ENCODE measurements around the gene ZNF48.

Gene ZNF48

GRCh38 chr16:30358990-30359870 lies 36.0 kb upstream of the ZNF48 start:
- DNase-seq, result no peak

DNA sequence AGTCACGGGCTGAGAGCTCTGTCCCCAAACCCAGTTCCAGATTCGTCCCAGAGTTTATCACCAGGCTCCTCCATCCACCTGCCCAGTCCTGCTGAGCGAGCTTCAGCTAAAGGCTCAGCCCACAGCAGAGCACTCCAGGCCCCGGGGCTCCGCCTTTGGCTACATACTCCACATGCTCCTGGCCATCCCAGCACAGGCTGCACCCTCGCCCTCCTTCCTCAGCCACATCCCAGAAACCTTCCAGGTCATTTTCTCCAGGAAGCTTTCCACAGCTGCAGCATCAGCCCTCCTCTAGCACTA lies 35.4 kb upstream of the ZNF48 start:
- no peak for DNase-seq

- no peak for DNase-seq
Measured at GRCh38 chr16:30361180-30361579, 34.0 kb upstream of the ZNF48 start.

DNA sequence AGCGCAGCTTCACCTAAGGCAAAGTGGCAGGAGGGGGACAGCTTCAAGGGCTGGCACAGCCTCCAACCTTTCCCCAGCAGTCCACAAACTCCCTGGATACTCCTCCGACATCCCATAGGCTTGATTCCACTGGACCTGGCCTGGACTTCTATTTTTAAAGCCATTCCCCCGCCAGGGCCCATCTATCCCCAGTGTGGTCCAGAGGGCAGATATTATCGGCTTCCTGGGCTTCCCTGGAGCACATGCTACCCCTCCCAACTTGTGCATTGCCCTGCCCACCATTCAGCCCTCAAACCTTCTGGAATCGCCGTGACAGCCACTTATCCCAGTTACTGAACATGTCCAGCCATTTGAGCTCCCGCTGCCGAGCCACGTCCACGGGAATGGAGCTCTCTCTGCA lies 30.0 kb upstream of the ZNF48 start:
- DNase-seq, result no peak

DNA sequence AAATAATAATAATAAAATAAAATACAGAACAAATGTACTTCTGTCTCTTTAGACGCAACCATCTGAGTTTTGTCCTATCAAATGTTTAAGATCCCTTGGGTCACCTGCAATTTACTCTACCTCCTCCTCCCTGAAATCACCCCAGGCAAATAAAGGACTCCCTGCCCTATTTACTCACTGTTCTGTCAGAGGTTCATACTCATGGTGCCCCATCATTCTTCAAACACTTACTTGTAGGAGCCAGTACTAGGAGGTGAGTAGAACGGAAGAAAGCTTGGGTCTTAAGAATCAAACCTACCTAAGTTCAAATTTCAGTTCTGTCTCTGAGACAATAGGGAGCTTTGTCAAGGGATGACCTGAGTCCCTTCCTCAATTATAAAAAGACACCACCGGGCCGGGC lies 28.7 kb upstream of the ZNF48 start:
- no peak for DNase-seq

DNA sequence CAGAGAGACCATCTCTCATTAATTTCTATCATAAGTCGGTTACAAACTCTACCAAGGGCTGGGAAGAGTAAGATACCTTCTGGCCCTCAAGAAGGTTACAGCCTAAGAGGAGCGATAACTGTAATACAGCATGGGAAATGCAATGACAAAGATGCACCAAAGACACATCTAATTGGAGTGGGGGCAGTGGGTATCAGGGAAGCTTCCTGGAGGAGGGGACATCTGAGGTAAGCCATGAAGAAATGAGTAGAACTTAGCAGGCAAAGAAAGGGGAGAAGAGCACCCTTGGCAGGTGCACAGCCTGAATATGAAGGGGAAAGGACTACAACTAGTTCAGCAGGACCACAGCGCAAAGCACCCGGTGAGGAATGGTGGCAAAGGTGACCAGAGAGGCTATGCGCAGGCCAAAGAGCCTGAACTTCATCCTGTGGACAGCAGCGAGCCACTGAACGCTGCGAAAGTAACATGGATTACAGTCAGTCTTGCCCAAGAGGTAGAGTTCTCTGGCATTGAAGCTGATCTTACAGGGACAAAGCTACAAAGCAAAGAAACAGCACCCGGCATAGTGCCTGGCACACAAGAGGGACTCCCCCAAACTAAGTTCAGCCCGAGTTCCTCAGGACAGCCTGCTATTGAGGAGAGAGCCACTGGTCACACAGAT lies 27.7 kb upstream of the ZNF48 start:
- DNase-seq, result no peak

DNA sequence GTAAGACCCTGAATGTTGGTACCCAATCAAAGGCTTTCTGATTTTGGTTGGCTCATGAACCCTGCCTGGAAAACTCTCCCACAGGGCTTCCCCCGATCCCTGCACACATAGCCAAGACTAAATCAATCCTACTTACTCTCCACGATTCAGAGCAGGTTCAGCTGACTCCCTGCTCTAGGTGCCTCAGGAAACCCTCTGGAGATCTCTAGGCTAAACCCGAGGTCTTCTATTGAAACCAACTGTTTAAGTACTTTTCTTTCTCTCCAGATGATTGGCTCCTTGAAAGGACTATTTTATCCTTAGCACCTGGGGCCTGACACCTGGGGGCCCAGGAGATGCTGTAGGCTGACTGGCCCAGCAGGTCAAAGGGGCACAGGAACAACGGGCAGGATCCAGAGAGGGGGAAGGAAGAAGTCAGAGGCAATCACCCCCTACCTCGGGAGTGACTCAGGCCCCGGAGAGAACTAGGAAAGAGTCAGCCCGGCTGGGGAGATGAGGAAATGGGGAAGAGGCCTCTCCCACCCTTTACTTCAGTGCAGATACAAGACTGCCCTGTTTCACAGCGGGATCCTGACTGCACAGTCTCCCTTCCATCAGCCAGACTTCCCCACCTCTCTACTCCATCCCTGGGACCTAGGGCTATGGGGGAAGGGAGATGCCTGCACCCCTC lies 27.0 kb upstream of the ZNF48 start:
- DNase-seq, result peak in 1 of 2 experiments; percentile 23

GRCh38 chr16:30368792-30369090 lies 26.5 kb upstream of the ZNF48 start:
- no peak for DNase-seq

DNA sequence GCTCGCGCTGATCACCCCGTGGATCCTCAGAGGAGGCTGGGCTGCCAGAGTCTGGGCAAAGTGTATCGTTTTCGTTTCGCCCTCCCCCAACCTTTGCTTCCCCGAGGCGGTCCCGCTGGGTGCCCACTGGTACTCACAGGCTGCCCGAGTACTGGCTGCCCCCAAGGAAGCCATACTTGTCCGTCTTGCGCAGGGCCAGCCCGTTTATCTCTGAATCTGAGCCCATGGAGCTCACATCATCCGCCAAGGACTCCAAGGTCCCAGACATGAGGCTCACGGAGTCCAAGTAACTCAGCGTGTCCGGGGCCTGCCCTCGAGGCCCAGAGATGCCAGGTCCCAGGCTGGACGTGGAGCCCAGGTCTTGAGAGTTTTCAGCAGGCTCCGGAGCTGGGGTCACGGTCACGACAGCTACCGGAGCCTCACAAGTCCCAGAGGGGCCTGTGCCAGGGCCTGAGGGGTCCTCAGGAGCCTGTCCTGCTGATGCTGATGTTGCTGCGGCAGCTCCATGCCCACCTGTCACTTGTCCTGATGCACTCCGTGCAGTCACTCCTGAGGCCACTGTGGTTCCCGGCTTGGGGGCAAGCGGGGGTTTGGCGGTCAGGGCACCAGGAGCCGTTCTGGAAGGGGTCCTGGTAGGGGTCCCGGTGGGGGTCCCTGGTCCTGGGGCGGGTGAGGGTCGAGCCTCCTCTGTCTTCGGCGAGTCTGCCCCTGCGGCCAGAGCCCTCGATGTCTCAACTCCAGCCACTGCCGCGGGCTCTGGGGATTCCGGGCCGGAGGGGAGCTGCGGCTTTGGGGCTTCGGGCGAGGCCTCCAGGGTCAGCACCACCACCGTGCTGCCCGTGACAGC lies 25.9 kb upstream of the ZNF48 start:
- DNase-seq, result peak; percentile 19 to 32

- DNase-seq, result no peak
Measured at GRCh38 chr16:30369938-30370455, 25.2 kb upstream of the ZNF48 start.

- peak; percentile 99 to 100 for DNase-seq
Measured at GRCh38 chr16:30370456-30371247, 24.6 kb upstream of the ZNF48 start, which contains the start of gene TBC1D10B. Gene TBC1D10B, minus strand, starts transcription at chr16:30370494. Its CDS starts 311 bp downstream, at chr16:30370183.

GRCh38 chr16:30371248-30371816 lies 23.9 kb upstream of the ZNF48 start:
- DNase-seq, result no peak

- DNase-seq, result no peak
Measured at GRCh38 chr16:30372038-30372712, 23.0 kb upstream of the ZNF48 start.

DNA sequence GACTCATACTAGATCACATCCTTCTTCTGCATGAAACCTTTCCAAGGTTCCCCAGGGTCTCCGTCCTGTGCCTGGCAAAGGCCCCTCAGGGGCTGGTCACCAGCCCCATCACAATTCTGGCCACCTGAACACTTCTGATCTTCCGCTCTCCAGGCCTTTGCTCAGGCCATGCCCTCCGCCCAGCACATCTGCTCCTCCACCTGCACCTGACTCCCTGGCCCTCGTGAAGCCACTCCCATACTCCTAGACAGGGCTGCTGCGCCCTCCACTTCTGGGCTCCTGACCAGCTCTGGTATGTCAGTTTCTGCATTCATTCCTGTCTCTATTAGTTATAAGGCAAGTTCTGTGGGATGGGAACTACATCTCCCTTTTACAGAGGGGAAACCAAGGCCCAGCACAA lies 22.5 kb upstream of the ZNF48 start:
- no peak for DNase-seq

DNA sequence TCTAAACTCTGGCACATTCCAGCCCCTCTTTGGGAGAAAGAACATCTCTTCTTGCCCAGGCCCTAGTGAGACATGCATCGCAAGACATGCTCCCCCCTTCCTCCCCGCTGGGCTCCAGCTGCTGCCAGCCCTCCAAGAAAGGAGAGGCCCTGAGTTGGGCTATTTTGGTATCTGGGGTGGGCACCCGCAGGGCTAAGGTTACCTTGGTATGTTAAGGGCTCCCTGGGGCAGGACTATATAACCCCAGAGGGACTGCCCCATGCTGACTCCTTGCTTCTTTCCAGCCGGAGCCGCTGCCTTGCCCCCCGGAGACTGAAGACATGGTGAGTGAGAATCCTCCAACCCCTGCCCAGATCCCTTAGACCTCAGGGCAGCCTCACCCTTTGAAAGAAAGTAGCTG lies 20.7 kb upstream of the ZNF48 start, which contains the start of gene MYL11:
TSS of gene MYL11 (plus strand) at position 265 of the 400 bp plus-strand sequence. CDS start at position 321, 56 bp downstream.
- DNase-seq, result no peak

DNA sequence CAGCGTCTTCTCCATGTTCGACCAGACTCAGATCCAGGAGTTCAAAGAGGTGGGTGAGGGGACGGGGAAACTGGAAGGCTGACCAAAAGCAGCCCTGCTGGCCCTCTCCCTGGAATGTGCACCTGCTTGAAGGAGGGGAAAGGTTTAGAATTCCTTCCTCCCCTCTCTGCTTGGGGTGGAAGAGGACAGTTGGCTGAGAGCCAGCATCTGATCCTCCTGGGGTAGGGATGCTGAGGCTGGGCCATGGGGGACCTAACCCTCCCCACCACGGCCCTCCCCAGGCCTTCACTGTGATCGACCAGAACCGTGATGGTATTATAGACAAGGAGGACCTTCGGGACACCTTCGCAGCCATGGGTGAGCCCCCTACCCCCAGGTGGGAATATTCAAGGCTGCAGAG lies 19.4 kb upstream of the ZNF48 start:
- no peak for DNase-seq

GRCh38 chr16:30376461-30376902 lies 18.7 kb upstream of the ZNF48 start:
- no peak for DNase-seq

DNA sequence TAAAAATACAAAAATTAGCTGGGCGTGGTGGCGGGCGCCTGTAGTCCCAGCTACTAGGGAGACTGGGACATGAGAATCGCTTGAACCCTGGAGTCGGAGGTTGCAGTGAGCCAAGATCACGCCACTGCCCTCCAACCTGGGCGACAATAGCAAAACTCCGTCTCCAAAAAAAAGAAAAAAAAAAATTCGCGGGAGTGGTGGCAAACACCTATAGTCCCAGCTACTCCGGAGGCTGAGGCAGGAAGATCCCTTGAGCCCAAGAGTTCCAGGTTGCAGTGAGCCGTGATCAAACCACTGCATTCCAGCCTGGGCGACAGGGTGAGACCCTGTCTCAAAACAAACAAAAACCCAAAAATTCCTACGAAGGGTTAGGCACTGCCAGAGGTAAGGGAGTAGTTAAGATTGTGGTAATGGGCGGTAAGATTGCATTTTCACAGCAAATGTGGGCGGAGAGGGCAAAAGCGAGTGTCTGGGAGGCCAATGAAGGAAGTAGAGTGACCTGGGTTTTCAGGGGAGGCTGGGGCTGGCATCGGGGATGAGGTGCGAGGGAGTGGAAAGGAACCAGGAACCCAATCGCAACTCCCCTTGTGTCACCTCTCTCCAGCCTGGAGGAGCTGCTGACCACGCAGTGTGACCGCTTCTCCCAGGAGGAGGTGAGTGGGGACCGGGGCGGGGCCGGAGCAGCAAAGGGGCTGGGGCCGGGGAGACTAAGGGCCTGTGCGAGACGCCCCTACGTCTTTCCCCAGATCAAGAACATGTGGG lies 18.0 kb upstream of the ZNF48 start:
- DNase-seq, result no peak

DNA sequence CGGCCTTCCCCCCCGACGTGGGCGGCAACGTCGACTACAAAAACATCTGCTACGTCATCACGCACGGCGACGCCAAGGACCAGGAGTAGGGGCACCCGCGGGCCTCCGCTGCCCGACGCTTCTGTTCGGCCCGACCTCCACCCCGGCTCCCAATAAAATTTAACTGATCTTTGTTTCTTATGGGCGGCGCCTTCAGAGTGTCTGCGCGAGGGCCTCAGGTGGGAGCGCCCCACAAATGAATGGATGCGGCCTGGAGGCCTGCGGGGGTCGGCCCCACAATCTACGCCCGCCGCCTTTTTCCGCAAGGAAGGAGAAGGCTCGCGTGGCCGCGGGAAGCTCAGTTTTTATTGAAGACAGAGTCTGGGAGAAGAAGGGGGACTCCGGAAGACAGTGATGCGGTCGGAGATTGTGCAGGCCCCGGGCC lies 17.4 kb upstream of the ZNF48 start:
- peak; percentile 86 to 89 for DNase-seq
